Left ventricle myocardium superior (tissue), 1 donor: Measurements from ENCODE around the gene RNF208. TPM values are rescaled to one million over a fixed set of nuclear protein-coding genes. Genes with fewer than 3 reads are reported as not detected.

Experiments used
- ATAC-seq: fragments of 200-7000 bp; cut with Tn5 transposase; one replicate; pipeline ENCODE4 v1.9.1; 2020; ENCODE audit warnings: mild to moderate bottlenecking, moderate library complexity
- DNase-seq: peaks from one replicate; pipeline ENCODE4 v3.0.0-alpha.2; 2020
- intact Hi-C: fragments of 100-400 bp; cut with micrococcal nuclease; formaldehyde crosslinking; loops from one replicate; pipeline ENCODE4 v1.11.0; 2022
- total RNA-seq: library from RNA; stranded (reverse); fragmentation: NEBNext Ultra II Directional; extraction: Animal tissue kit (Norgen Biotek cat#: 25700); gene quantifications from one replicate; pipeline ENCODE4 v1.2.1, GENCODE V29; 2021
- donor health status: DM: no; HTN: yes; CAD: no; lungs with severe emphysema.

The RNF208 gene
- total RNA-seq, 1 donor from 2014 or later = 29.7 TPM

GRCh38 chr9:137187386-137187785 is 34.7 kb downstream of the RNF208 start:
- no peak for ATAC-seq
- no peak for DNase-seq
- intact Hi-C loops = no loop called here

DNA sequence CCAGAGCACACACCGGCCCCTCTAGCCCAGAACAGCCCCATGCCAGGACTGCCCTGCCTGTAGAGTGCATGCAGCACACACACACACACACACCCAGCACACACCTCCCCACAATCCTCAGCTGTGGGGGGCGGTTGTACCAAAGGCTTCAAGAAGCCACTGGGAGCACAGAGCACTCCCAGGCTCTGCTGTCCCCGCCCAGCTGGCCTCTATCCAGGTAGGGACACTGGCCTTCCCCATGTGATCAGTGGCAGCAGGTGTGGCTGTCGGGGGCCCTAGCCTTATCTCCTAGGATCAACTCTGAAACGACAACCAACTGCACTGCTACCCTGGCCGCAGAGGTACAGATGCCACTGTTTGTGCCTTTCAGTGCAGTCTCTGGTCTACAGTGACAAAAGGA is 35.7 kb downstream of the RNF208 start:
- DNase-seq (no peak), ATAC-seq (no peak)
- intact Hi-C loops = no loop called here

GRCh38 chr9:137185921-137186320 is 36.1 kb downstream of the RNF208 start:
- DNase-seq (no peak), ATAC-seq (no peak)
- intact Hi-C loops = no loop called here

DNA sequence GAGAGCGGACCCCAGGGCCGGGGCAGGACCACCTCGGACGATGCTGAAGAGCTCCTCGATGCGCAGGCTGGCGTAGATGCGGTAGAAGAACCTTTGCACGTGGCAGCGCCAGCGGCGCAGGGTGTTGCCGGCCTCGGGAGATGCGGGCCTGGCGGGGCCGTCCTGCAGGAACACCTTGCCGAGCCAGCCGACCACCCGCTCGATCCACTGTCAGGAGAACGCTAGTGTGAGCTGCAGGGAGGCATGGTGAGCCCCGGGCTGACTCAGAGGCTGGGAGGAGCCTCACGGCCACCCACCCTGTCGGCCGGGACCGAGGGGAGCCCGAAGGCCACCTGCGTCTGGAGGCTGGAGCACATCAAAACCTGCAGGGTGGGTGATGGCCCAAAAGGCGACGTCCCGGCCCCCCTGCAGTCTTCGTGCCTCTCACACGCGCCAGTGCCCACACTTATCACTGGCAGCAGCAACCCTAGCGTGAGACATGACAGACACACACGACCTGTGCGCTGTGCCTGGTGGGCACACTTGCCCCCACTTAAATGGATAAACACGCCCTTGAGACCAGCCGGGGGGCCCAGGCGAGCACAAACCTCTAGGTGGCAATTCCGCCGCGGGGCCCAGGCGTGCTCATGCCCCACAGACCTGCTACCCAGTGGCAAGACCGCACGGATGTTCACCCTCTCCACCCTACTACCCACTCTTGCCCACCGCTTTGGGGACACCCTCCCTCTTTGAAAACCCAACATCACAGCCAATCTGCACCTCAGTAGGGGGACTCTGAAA is 37.0 kb downstream of the RNF208 start:
- intact Hi-C loops = no loop called here
- no peak for ATAC-seq
- no peak for DNase-seq

- no peak for DNase-seq
- no peak for ATAC-seq
- intact Hi-C loops = no loop called here
These were observed 38.0 kb downstream of the RNF208 start for GRCh38 chr9:137183980-137184595.

GRCh38 chr9:137182836-137183235 is 39.2 kb downstream of the RNF208 start:
- intact Hi-C loops = no loop called here
- no peak for DNase-seq
- no peak for ATAC-seq

DNA sequence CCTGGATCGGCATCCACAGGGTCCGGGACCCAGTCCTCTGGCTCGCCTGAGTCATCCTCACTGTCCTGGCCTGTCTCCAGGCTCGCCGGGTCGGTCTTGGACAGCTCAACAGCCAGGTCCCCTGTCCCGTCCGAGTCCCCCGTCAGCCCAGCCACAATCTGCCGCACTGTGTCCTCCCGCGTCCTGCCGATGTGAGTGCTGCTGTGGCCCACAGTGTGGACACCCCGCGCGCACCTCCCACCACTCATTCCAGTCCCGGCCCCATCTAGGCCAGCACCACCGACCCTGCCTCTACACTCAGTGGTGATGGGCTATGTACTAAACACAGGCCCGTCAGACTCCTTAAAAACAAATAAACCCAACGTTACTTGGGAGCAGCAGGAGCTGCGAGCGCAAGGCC is 40.4 kb downstream of the RNF208 start:
- ATAC-seq = no peak
- DNase-seq = no peak
- intact Hi-C loops = no loop called here

DNA sequence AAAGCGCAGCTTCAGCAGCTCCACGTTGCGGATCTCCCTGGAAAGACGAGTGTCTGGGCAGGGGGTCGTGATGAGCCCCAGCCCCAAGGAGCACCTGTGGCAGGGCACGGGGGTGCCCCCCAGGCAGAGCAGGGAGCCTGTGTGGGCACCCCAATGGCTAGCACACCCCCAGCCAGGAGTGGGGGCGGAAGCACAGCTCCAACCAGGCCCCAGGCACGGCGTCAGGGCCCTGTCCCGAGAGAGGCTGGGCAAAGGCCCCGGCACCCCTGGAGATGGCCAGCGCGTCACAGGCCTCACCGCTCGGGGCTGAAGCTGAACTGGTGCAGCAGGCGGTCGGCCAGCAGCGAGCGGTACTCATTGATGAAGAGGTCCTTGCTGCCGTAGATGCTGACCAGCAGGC is 41.5 kb downstream of the RNF208 start:
- no peak for DNase-seq
- intact Hi-C loops = no loop called here
- no peak for ATAC-seq

DNA sequence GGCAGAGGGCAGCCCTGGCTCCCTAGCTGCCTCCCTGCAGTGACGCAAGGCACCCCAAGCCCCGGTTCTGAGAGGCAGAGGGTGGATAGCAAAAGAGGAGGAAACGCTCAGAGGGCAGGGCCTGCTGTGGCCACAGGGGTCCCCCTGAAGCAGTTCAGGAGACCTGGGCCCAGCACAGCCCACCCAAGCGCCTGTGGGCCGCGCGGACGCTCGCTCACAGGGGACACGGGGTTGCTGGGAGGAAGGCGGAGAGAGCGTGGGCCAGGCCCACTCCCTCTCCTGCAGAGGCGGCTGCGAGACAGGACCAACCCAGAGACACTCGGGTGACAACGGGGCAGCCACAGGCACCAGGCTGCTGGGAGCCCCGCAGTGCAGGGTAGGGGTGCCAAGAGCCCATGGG is 42.3 kb downstream of the RNF208 start:
- ATAC-seq = no peak
- no peak for DNase-seq
- intact Hi-C loops = no loop called here

GRCh38 chr9:137178939-137179630 is 43.0 kb downstream of the RNF208 start:
- DNase-seq = no peak
- no peak for ATAC-seq
- intact Hi-C loops = no loop called here

DNA sequence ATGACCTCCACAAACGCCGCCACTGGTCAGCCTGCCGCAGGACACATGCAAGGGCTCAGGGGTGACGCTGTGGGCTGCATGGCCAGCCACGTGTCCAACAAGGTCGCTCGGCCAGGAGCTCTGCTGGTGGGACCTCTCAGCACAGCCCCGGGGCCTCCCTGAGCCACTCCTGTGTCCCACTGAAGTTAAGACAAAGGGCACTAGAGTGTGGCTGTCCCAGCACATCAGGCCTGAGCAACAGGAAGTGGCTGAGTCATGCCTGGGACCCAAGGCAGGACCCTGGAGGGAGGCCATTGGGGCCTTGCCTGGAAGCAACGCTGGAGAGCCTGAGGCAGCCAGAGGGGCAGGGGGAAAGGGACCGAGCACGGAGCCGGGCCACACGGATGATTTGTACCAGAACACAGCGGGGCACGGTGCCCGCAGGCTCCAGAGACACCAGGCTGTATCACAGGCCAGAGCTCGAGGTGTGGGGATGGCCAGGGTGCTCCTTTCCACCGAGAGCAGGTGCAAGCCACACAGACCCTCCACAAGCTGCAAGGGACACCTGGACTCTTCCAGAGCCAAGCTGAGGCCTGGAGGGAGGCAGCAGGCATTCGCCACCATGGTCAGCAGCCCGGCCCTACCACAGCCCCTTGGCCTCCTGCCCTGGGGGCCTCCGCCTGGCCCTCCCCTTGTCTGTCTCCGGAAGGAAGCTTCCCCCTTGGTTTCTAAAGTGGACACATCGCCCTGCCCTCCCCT is 43.7 kb downstream of the RNF208 start:
- ATAC-seq (no peak), DNase-seq (no peak)
- intact Hi-C loops = no loop called here

- ATAC-seq = peak; percentile 39
- intact Hi-C loops = no loop called here
- no peak for DNase-seq
These were observed 45.5 kb downstream of the RNF208 start for GRCh38 chr9:137176302-137177182.

DNA sequence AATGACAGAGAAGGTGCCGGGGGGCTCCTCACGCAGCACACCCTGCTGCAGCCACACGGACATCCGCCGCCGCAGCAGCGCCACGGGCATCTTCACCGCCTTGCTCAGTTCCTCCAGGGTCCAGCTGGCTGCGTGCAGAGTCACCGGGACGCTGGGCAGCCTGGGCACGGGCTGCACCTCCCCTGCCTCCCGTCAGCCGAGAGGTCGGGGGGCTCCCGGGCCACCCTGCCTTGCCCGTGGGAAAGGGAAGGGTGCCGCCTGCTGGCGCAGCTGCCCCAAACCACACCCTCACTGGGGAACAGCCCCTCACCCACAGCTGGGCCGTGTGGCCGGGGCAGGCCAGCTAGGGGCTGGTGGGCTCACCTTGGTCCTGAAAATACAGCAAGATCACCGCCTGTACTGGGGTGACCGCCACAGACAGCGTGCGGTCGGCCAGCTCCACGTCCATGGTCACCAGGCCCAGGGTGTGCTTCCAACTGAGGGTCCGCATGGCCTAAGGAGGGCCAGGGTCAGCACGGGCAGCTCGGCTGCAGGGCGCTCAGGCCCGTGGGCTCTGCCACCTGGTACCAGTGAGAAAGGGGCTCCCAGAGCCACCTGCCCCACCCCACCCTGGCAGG is 46.6 kb downstream of the RNF208 start:
- ATAC-seq (peak; percentile 16), DNase-seq (no peak)
- intact Hi-C loops = no loop called here

DNA sequence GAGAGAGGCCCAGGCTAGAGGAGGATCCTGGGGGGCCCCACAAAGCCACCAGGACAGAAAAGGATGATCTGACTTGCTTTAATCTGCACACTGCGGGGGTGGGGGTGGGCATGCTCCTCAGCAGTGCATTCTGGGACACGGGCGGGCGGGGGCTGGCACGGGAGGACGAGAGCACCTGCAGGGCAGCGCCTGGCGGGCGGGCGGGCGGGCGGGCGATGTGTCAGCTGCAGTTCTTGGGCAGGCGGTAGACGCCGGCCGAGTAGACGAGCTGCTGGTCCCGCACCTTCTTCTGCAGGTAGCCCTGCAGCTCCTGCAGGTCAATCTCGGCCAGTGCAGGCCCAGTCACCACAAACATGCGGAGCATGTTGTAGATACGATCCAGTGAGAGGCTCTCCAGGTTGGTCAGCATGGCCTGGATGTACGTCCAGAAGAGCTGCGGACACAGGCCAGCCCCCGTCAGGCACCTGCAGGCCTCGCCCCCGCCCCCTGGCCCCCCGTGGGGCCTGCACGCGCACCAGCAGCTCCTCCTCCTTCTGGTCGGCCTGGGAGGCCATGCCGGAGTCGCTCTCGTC is 47.2 kb downstream of the RNF208 start:
- intact Hi-C loops = no loop called here
- ATAC-seq (no peak), DNase-seq (no peak)

- intact Hi-C loops = no loop called here
- DNase-seq (no peak), ATAC-seq (no peak)
These were observed 48.0 kb downstream of the RNF208 start for GRCh38 chr9:137173796-137174664.

DNA sequence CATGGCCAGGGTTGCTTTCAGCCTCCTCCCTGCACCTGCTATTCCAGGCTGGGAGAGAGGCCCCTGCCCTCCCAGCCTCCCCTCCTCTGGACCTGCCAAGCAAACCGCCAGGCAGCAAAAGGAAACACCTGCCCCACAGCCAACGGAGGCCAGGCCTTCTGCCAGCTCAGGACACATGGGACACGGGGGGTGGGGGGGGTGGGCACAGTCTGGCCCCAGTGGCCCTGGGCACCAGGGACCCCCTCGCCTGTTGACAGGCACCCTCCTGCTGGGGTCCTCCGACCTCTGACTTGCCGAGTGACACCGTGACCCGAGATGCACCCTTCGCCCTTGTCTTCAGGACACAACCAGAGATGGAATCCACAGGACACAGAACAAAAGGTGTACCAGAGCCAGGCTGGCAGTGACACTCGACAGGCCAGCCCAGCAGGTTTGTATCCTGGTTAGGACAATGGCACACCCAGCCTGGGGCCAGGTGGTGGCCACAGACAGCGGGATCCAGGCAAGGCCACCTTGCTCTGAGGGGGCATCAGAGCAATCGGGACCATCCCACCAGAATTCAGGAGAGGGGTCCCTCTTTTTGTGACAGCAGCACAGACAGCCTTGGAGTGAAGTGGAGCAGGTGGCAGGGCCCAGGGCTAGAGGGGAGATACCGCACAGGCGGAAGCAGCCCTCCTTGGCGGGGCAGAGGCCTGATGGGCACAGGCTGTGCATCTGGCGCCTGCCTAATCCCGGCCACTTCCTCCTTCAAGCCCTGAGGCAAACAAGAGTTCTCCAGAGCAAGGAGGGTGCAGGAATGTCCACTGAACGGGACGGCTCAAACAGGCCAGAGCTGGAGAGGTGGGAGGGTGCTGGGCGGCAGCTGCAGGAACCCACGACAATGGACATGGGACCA is 48.9 kb downstream of the RNF208 start:
- intact Hi-C loops = no loop called here
- DNase-seq = no peak
- no peak for ATAC-seq
